Esophagus (tissue), 2 donors: Measurements from ENCODE around the gene PTPRS. TPM values are rescaled to one million over a fixed set of nuclear protein-coding genes. Genes with fewer than 3 reads are reported as not detected.
A peak's percentile ranks its signal among the peaks of the same experiment; 100 is the strongest.

Experiments used
- H3K27ac ChIP-seq, 2 donors: one replicate each; pipeline ENCODE4 v1.5.1; 2013; ENCODE audit warnings: low read depth in 2 of 2, mild to moderate bottlenecking in 2 of 2, inconsistent platforms in 1 of 2, low read length in 1 of 2, moderate library complexity in 1 of 2
- H3K27me3 ChIP-seq, 2 donors: one replicate each; pipeline ENCODE4 v1.6.1; 2013; ENCODE audit warnings: low read length in 2 of 2, control low read depth in 1 of 2, mild to moderate bottlenecking in 1 of 2; ENCODE audit not compliant: insufficient read depth in 2 of 2, control insufficient read depth in 1 of 2
- H3K36me3 ChIP-seq, 2 donors: one replicate each; pipeline ENCODE4 v1.6.1; 2013; ENCODE audit warnings: low read length in 1 of 2; ENCODE audit not compliant: control insufficient read depth in 2 of 2, insufficient read depth in 2 of 2
- H3K4me1 ChIP-seq, 2 donors: one replicate each; pipeline ENCODE4 v1.6.1; 2013; ENCODE audit warnings: low read length in 1 of 2; ENCODE audit not compliant: control insufficient read depth in 2 of 2, insufficient read depth in 2 of 2
- H3K4me3 ChIP-seq, 2 donors: one replicate each; pipeline ENCODE4 v1.5.1; 2013; ENCODE audit warnings: low read length in 2 of 2, mild to moderate bottlenecking in 2 of 2, low read depth in 1 of 2, moderate library complexity in 1 of 2
- H3K9me3 ChIP-seq, 2 donors: one replicate each; pipeline ENCODE4 v1.6.1; 2013; ENCODE audit warnings: mild to moderate bottlenecking in 2 of 2, low read depth in 1 of 2, low read length in 1 of 2, moderate library complexity in 1 of 2; ENCODE audit not compliant: control insufficient read depth in 2 of 2, insufficient read depth in 1 of 2
- WGBS, 2 donors: extraction: QIAGEN DNeasy Blood & Tissue Kit; methylation state at CpG; one replicate each; pipeline ENCODE4 v1.1.7; 2013; 5-methylcytosine and 5-hydroxymethylcytosine counted together
- polyA plus RNA-seq, 2 donors: library from polyadenylated mRNA; stranded (reverse); fragments of 200-250 nt; gene quantifications; one replicate each; pipeline ENCODE4 v1.2.3, GENCODE V29; 2013
- donor health status: healthy with polysubstance abuse.
- donor health status: Bipolar disorder and iron deficiency.

Gene PTPRS
- polyA plus RNA-seq, 2 donors, result 11.3 to 18.3 TPM

- Histone ChIP-seq H3K36me3 (no peaks in the 10 kb centered on the region), H3K4me1 (peaks cover 2 to 3% of the 10 kb centered on the region in 2 donors), H3K27me3 (peaks cover 0 to 15% of the 10 kb centered on the region in 2 donors), H3K27ac (no peak overlapping the region), H3K4me3 (no peak overlapping the region), H3K9me3 (peaks cover 0 to 2% of the 10 kb centered on the region in 2 donors)
- WGBS, 2 donors, result 66 to 67% methylated on average over 12 of the region's 12 CpGs
Observed at GRCh38 chr19:5342573-5343201, 2.1 kb upstream of the PTPRS start.

GRCh38 chr19:5341981-5342380 lies 1.4 kb upstream of the PTPRS start:
- no peak overlapping the region for H3K27ac ChIP-seq
- H3K36me3 ChIP-seq, result no peaks in the 10 kb centered on the region
- peaks cover 0 to 2% of the 10 kb centered on the region in 2 donors for H3K9me3 ChIP-seq
- H3K4me1 ChIP-seq, result peaks cover 2 to 3% of the 10 kb centered on the region in 2 donors
- H3K4me3 ChIP-seq, result no peak overlapping the region
- 44 to 68% methylated on average over 4 of the region's 4 CpGs for WGBS, 2 donors
- H3K27me3 ChIP-seq, result peaks cover 0 to 17% of the 10 kb centered on the region in 2 donors

DNA sequence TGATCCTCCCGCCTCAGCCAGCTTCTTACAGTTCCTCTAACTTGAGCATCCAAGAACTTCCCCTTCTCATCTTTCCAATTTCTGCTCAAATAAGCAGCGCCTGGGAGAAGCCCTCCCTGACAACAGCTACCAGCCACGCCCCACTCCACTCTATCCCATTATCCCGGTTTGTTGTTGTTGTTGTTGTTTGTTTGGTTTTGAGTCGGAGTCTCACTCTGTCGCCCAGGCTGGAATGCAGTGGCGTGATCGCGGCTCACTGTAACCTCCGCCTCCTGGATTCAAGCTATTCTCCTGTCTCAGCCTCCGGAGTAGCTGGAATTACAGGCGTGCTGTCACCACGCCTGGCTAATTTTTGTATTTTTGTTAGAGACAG lies 822 bp upstream of the PTPRS start:
- peaks cover 0 to 2% of the 10 kb centered on the region in 2 donors for H3K9me3 ChIP-seq
- H3K4me1 ChIP-seq, result peaks cover 2 to 3% of the 10 kb centered on the region in 2 donors
- H3K4me3 ChIP-seq, result no peak overlapping the region
- WGBS, 2 donors, result 79 to 81% methylated on average over 13 of the region's 13 CpGs
- peaks cover 0 to 17% of the 10 kb centered on the region in 2 donors for H3K27me3 ChIP-seq
- no peaks in the 10 kb centered on the region for H3K36me3 ChIP-seq
- no peak overlapping the region for H3K27ac ChIP-seq

GRCh38 chr19:5339950-5340636 lies 519 bp downstream of the PTPRS start:
- Histone ChIP-seq H3K27me3 (peaks cover 0 to 17% of the 10 kb centered on the region in 2 donors), H3K27ac (no peak overlapping the region)

DNA sequence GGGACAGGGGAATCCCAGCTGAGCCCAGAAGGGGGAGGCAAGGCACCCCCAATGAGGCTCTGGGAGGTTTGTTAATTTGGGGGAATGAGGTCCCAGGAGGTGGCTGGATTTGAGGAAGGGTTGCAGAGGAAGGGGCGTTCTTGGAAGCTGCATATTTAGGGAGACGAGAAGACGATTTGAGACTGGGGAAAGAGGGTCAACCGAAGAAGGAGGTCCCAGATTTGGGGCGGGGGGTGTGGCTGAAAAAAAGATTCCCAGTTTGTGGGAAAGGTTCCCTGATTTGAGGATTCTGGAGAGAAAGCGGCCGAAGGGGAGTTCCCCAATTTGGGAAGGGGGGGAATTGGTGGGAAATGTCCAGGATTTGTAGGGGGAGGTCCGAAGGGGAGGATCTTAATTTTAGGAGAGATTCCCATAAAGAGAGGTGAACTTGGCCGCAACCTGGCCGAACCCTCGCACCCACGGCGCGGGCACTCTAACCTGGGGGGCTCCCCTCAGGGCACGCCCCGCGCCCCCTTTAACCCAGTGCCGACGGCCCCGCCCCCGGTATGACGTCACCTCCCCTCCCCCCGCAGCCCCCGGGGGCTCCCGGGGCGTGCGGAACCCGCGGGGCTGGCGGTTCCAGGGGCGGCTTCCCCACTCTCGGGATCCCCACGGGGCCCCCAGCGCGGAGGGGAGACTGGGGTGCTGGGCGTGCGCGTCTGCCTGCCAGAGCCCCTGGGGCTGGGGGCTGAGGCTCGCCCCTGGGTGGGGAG lies 1.2 kb downstream of the PTPRS start:
- H3K4me3 ChIP-seq, result peak overlapping the region; percentile 9 to 41
- WGBS, 2 donors, result 2% methylated on average over 27 to 39 of the region's 39 CpGs
- H3K27me3 ChIP-seq, result peaks cover 0 to 17% of the 10 kb centered on the region in 2 donors
- H3K36me3 ChIP-seq, result no peaks in the 10 kb centered on the region
- peaks cover 0 to 2% of the 10 kb centered on the region in 2 donors for H3K9me3 ChIP-seq
- H3K27ac ChIP-seq, result no peak overlapping the region
- peaks cover 2 to 3% of the 10 kb centered on the region in 2 donors for H3K4me1 ChIP-seq

More at GRCh38 chr19:5339950-5340636, 519 bp downstream of the PTPRS start:
- Histone ChIP-seq H3K36me3 (no peaks in the 10 kb centered on the region), H3K4me3 (peak overlapping the region; percentile 40 to 41), H3K9me3 (peaks cover 0 to 2% of the 10 kb centered on the region in 2 donors), H3K4me1 (peaks cover 2 to 3% of the 10 kb centered on the region in 2 donors)
- 0 to 1% methylated on average over 36 to 73 of the region's 73 CpGs for WGBS, 2 donors

GRCh38 chr19:5338656-5339197 lies 1.9 kb downstream of the PTPRS start:
- WGBS, 2 donors, result 5 to 7% methylated on average over 29 of the region's 29 CpGs
- no peak overlapping the region for H3K27ac ChIP-seq
- peaks cover 2 to 3% of the 10 kb centered on the region in 2 donors for H3K4me1 ChIP-seq
- H3K9me3 ChIP-seq, result peaks cover 0 to 2% of the 10 kb centered on the region in 2 donors
- no peaks in the 10 kb centered on the region for H3K36me3 ChIP-seq
- H3K4me3 ChIP-seq, result no peak overlapping the region
- peaks cover 0 to 17% of the 10 kb centered on the region in 2 donors for H3K27me3 ChIP-seq

DNA sequence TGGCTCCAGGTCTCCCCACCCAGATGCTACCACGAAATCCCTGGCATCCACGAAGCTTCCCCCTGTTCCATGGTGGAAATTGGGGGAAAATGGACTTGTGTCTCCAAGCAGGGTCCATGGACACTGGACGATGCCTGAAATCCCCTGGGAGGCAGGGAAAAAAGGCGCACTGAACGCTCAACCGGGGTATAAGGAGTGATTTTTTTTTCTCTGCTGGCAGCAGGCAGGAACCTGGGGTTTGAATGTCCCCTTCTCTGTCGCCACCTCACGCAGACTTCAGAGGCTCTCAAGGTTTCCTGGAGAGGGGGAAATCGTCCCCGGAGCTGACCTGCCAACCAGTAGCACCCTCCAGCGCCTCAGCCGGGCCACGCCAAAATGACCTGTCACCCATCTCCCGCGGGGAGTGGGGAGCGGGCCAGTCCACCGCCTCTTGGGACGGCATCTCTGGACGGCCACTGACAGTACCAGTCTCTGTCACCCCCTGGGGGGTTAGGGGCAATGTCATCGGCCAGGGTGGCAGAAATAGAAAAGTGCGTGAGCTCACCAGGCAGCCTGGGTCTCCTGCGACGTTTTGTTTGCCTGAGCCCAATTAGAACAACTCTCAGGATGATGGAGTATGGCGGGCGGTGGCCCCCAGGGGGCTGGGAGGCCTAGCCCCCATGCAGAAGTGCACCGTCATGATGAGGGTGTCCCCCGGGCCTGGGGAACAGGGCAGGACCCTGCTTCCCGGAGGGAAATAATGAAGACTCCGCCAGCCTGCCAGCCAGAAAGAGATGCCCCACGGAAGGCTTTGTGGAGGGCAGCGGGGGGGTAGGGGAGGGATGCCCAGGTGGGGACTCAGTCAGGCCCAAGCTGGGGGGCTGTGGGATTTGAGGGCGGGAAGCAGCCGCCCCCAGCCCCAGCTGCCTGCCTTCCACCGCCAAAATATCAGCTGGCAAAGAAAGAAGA lies 2.6 kb downstream of the PTPRS start:
- H3K4me3 ChIP-seq, result no peak overlapping the region
- H3K27ac ChIP-seq, result no peak overlapping the region
- H3K36me3 ChIP-seq, result no peaks in the 10 kb centered on the region
- H3K9me3 ChIP-seq, result peaks cover 0 to 2% of the 10 kb centered on the region in 2 donors
- 58 to 68% methylated on average over 33 to 34 of the region's 34 CpGs for WGBS, 2 donors
- H3K27me3 ChIP-seq, result peaks cover 0 to 17% of the 10 kb centered on the region in 2 donors
- peaks cover 2 to 3% of the 10 kb centered on the region in 2 donors for H3K4me1 ChIP-seq

DNA sequence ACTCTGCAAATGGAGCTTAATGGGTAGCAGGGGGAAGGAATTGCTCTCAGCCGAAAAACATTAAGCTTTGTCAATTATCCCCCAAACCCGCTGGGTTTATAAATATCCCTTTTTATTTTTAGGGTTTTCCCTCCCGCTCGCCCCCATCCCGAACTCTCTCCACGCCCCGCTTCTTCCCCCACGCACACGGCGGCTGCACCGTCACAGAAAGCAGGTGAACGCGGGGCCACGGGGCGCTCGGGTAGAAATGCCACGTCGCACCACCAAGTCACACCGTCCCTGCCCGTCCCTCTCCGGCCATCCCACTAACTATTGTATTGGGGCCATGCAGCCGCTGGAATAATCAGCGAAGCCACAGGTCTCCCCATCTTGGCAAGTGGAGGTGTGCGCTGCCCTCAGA lies 3.5 kb downstream of the PTPRS start:
- Histone ChIP-seq H3K9me3 (peaks cover 0 to 2% of the 10 kb centered on the region in 2 donors), H3K27ac (no peak overlapping the region), H3K4me1 (peaks cover 2 to 3% of the 10 kb centered on the region in 2 donors), H3K36me3 (no peaks in the 10 kb centered on the region), H3K4me3 (no peak overlapping the region), H3K27me3 (peaks cover 0 to 17% of the 10 kb centered on the region in 2 donors)
- WGBS, 2 donors, result 82 to 85% methylated on average over 24 of the region's 24 CpGs
